ENCODE measurements around the gene ETV7.

ETV7 gene

DNA sequence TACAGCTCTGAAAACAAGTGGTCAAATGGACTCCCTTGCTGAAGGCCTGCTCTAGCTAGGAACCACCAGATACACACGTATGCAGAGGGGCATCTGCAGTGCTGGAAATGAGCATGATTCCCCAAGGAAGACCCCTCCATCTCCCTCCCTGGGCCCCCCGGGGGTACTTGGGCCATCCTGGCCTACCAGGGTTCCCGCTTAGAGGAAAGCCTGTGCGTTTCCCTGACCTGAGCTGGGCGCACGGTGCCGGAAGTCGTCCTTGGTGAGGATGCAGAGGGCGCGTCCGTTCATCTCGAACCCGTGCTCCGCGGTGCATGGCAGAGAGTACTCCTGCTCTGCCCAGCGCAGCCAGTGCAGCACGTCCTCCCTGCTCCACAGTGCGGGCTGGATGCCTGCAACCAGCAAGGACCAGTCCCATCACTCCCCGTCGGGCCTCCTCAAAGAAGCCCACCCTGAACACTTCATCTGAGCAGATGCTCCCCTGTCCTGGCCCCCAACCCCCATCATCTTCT lies 11.8 kb downstream of the ETV7 start:
- Histone ChIP-seq H3K4me3 (no peak overlapping the region), H3K9ac (no peak overlapping the region), H3K4me2 (no peak overlapping the region), H3K9me3 (no peaks in the 10 kb centered on the region), H3K27ac (no peak overlapping the region), H4K20me1 (no peaks in the 10 kb centered on the region), H3K4me1 (0 out of 2 replicates have a peak, but pooled peaks cover 6% of the 10 kb centered on the region), H3K27me3 (no peaks in the 10 kb centered on the region), H3K36me3 (no peaks in the 10 kb centered on the region)
- no peak for TF ChIP-seq Cebpa-rat (IDR thresholded peaks at IDR 0.05)

DNA sequence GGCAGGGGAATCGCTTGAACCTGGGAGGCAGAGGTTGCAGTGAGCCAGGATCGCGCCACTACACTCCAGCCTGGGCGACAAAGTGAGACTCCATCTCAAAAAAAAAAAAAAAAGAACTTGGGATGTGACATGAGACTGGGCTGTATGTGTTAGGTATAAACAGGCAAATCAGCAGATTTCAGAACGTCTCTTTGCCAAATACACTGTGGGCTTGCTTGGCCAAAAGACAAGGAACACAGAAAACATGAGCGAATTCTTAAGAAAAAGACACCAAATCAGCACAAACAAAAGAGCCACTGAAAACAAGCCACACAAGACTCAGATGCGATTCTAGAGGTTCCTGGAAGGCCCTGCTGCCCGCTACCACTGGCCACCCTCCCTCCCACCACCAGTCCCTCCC lies 12.5 kb downstream of the ETV7 start:
- no peak overlapping the region for H3K9ac ChIP-seq
- no peaks in the 10 kb centered on the region for H3K27me3 ChIP-seq
- no peak overlapping the region for H3K4me2 ChIP-seq
- H4K20me1 ChIP-seq = no peaks in the 10 kb centered on the region
- no peak overlapping the region for H3K4me3 ChIP-seq
- 0 out of 2 replicates have a peak, but pooled peaks cover 6% of the 10 kb centered on the region for H3K4me1 ChIP-seq
- no peaks in the 10 kb centered on the region for H3K36me3 ChIP-seq
- no peaks in the 10 kb centered on the region for H3K9me3 ChIP-seq
- no peak overlapping the region for H3K27ac ChIP-seq
- TF ChIP-seq Cebpa-rat (IDR thresholded peaks at IDR 0.05) = no peak

DNA sequence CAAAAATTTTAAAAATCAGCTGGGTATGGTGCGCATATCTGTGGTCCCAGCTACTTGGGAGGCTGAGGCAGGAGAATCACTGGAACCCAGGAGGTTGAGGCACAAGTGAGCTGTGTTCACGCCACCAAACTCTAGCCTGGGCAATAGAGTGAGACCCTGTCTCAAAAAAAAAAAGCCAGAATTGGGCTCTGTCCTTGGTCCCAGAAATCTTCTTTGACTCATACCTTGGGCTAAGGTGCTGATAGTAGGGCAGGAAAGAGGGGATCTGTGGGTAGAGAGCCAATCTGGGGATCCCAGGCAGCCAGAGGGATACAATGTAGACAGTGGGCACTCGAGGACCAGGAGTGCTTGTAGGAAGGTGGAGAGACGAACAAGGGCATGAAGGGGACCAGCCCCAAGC lies 13.3 kb downstream of the ETV7 start:
- Histone ChIP-seq H3K27ac (no peak overlapping the region), H3K4me1 (0 out of 2 replicates have a peak, but pooled peaks cover 6% of the 10 kb centered on the region), H3K4me2 (no peak overlapping the region), H3K27me3 (no peaks in the 10 kb centered on the region), H3K36me3 (no peaks in the 10 kb centered on the region), H4K20me1 (no peaks in the 10 kb centered on the region), H3K9me3 (no peaks in the 10 kb centered on the region), H3K4me3 (no peak overlapping the region), H3K9ac (no peak overlapping the region)
- no peak for TF ChIP-seq Cebpa-rat (IDR thresholded peaks at IDR 0.05)

DNA sequence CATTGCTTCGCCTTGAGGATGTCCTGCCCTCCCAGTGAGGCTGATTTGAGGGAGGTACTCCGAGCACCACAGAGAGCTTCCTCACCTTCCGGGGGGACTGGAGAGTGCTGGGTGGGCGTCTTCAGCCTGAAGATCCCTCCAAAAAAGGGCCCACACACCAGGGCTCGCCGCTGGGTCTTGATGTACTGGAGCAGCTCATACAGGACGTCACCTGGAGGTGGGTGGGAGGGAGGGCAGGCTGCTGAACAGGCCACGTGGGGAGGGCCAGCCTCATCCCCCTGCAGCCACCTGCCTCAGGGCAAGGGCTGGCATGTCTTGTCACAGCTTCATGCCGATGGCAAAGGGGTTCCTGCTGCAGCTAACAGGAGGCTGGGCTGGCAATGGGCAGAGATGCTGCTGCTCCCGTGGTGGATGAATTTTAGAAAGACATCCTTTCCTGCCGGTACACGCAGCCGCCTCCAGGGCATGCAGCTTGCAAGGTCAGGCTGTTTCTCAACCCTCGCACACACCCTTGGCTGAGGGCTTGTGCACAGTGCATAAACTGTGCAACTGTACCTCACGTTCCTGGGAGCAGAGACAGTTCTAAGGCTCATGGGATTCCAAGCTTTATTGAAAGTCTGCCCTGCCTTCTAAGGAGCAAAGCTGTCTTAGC lies 14.0 kb downstream of the ETV7 start:
- no peaks in the 10 kb centered on the region for H3K36me3 ChIP-seq
- 0 out of 2 replicates have a peak, but pooled peaks cover 6% of the 10 kb centered on the region for H3K4me1 ChIP-seq
- no peak for TF ChIP-seq Cebpa-rat (IDR thresholded peaks at IDR 0.05)
- no peak overlapping the region for H3K9ac ChIP-seq
- H3K9me3 ChIP-seq = no peaks in the 10 kb centered on the region
- no peaks in the 10 kb centered on the region for H3K27me3 ChIP-seq
- no peak overlapping the region for H3K4me3 ChIP-seq
- no peaks in the 10 kb centered on the region for H4K20me1 ChIP-seq
- H3K27ac ChIP-seq = no peak overlapping the region
- no peak overlapping the region for H3K4me2 ChIP-seq

DNA sequence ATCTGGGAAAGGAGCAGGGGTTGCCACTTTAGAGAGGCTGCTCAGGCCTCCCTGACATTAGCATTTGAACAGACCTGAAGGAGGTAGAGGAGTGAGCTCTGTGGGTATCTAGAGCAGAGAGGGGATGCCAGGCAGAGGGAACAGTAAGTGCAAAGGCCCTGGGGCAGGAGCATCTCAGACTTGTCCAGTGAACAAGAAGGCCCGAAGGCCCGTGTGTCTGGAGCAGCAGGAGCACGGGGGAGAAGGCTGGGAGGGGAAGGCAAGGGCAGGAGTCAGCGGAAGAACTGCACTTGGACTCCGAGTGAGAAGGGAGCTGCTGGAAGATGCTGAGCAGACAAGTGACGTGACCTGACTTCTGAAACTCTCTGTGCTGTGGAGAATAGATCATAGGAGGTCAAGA lies 15.4 kb downstream of the ETV7 start:
- Histone ChIP-seq H3K9me3 (no peaks in the 10 kb centered on the region), H3K27me3 (no peaks in the 10 kb centered on the region), H3K4me3 (no peak overlapping the region), H3K4me2 (no peak overlapping the region), H3K4me1 (peaks cover 11% of the 10 kb centered on the region), H4K20me1 (no peaks in the 10 kb centered on the region), H3K27ac (no peak overlapping the region), H3K9ac (no peak overlapping the region), H3K36me3 (no peaks in the 10 kb centered on the region)
- TF ChIP-seq Cebpa-rat (IDR thresholded peaks at IDR 0.05) = no peak

DNA sequence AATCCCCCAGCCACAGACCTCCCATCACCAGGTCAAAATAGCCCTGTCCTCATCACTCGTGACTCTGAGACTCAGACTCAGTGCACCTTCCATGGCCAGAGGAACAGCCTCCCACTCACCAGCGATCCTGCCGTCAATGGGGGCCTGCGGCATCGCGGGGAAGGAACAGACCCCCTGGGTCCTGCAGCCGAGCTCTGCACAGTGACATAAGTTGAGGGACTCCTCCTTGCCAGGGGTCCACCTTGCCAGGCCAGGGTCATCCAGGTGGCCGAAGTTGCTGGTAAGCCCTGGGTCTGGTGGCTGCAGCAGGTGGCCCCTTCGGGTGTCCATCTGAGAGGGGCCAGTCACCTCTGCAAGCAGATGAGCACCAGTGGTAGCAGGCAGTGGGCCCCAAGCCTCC lies 16.3 kb downstream of the ETV7 start:
- TF ChIP-seq Cebpa-rat (IDR thresholded peaks at IDR 0.05) = no peak
- Histone ChIP-seq H3K9me3 (no peaks in the 10 kb centered on the region), H3K27ac (no peak overlapping the region), H4K20me1 (no peaks in the 10 kb centered on the region), H3K4me1 (peaks cover 20% of the 10 kb centered on the region), H3K4me2 (no peak overlapping the region), H3K27me3 (no peaks in the 10 kb centered on the region), H3K36me3 (no peaks in the 10 kb centered on the region), H3K4me3 (no peak overlapping the region), H3K9ac (no peak overlapping the region)

DNA sequence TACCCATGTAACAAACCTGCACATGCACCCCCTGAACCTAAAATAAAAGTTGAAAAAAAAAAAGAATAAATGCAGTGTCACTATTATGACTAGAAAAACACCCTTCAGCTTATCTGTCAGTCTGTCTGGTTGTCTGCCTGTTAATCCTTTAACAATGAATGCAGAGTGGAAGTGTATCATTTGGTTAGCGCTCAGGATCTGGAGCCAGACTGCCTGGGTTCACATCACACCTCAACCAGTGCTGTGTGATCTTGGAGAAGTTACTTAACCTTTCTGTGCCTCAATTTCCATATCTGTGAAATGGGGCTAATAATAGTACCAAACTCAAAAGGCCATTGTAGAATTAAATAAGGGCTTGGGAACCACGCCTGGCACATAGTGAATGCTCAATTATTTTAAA lies 16.8 kb downstream of the ETV7 start:
- no peaks in the 10 kb centered on the region for H3K36me3 ChIP-seq
- H3K4me1 ChIP-seq = peaks cover 17% of the 10 kb centered on the region
- H3K4me2 ChIP-seq = no peak overlapping the region
- H3K9me3 ChIP-seq = no peaks in the 10 kb centered on the region
- no peaks in the 10 kb centered on the region for H3K27me3 ChIP-seq
- H3K9ac ChIP-seq = no peak overlapping the region
- no peak overlapping the region for H3K27ac ChIP-seq
- H3K4me3 ChIP-seq = no peak overlapping the region
- H4K20me1 ChIP-seq = no peaks in the 10 kb centered on the region
- TF ChIP-seq Cebpa-rat (IDR thresholded peaks at IDR 0.05) = no peak

DNA sequence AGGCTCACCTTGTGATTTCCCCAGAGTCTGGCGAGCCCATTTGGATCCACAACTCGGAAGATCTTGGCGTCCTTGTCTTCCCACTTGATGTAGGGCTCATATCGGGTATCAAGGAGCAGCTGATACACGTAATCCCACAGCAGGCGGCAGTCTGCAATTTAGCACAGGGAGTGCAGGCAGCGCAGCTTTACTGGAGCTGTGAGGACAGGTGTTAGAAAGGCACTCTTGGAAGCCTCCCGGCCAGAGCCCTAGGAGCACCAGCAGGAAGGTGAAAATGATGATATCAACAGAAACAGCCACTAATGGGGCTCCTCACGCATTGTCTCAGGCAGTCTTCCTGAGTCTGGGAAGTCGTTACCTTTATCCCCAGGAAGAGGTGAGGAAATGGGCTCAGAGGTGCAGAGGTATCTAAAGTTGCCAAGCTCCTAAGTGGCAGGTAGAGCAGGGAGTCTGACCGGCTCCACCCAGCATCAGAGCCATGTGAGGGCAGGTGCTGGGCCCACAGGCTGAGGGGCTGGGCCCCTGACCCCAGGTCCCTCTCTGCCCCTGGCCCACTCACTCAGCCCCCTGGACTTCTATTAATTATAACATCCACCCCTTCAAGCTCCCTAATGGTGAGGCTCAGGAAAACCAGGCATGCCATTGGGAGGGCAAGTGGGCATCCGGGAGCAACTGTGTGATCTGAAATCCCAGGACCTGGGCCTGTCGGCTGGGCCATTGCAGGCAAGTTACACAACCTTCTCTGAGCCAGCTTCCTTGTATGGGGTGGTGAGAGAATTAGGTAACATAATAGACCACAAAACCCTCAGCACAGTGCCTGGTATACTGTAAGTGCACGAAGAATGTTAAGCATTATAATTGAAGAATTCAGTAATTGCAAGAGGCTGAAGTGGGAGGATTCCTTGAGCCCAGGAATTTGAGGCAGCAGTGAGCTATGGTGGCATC lies 18.3 kb downstream of the ETV7 start:
- no peaks in the 10 kb centered on the region for H3K36me3 ChIP-seq
- H3K4me1 ChIP-seq = peaks cover 15% of the 10 kb centered on the region
- H3K27me3 ChIP-seq = no peaks in the 10 kb centered on the region
- H3K4me3 ChIP-seq = no peak overlapping the region
- H3K9me3 ChIP-seq = no peaks in the 10 kb centered on the region
- no peak overlapping the region for H3K9ac ChIP-seq
- no peak for TF ChIP-seq Cebpa-rat (IDR thresholded peaks at IDR 0.05)
- H3K4me2 ChIP-seq = no peak overlapping the region
- H4K20me1 ChIP-seq = no peaks in the 10 kb centered on the region
- H3K27ac ChIP-seq = no peak overlapping the region

DNA sequence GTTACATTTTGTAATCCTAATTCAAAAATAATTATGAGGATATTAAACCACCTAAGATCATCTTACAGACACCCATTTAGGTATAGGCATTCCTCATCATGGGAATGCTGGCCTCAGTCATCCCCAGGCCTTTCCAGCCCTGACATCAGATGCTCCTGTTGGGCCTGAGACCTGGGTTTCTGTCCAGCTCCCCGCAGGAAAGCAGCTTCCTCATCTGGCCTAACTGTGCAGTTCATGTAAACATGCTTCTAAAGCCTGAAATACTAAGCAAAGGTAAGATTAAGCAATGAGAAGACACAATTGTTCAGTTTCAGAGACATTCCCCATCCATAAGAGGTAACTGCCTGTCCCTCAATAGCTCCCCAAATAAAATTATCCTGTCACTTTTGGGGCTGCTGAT lies 19.0 kb downstream of the ETV7 start:
- no peak overlapping the region for H3K9ac ChIP-seq
- no peaks in the 10 kb centered on the region for H3K36me3 ChIP-seq
- H3K4me3 ChIP-seq = no peak overlapping the region
- H3K27ac ChIP-seq = no peak overlapping the region
- H3K27me3 ChIP-seq = no peaks in the 10 kb centered on the region
- H3K4me2 ChIP-seq = no peak overlapping the region
- no peak for TF ChIP-seq Cebpa-rat (IDR thresholded peaks at IDR 0.05)
- H3K9me3 ChIP-seq = 0 out of 2 replicates have a peak, but pooled peaks cover under 1% of the 10 kb centered on the region
- H4K20me1 ChIP-seq = no peaks in the 10 kb centered on the region
- H3K4me1 ChIP-seq = peaks cover 15% of the 10 kb centered on the region

DNA sequence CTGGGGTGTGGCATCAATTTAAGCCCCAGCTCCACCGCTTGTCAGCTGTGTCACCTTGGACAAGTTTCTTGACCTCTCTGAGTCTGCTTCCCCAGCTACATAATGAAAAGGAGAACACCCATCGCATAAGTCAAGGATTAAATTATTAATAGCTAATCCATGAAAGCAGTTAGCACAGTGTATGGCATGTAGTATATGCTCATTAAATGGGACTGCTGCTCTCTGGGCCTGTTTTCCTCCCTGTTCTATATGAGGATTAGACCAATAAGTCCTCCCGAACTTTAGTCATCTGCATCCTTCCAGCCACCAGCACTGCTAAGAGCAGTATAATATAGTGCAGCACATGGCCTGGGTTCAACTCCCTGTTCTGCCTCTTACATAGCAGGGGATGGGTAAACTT lies 19.7 kb downstream of the ETV7 start:
- Histone ChIP-seq H3K4me3 (no peak overlapping the region), H3K36me3 (no peaks in the 10 kb centered on the region), H3K9ac (no peak overlapping the region), H3K4me1 (peaks cover 15% of the 10 kb centered on the region), H3K9me3 (0 out of 2 replicates have a peak, but pooled peaks cover 7% of the 10 kb centered on the region), H4K20me1 (no peaks in the 10 kb centered on the region), H3K27ac (no peak overlapping the region), H3K4me2 (no peak overlapping the region), H3K27me3 (no peaks in the 10 kb centered on the region)
- TF ChIP-seq Cebpa-rat (IDR thresholded peaks at IDR 0.05) = no peak
